Measurements from ENCODE around the gene ADARB1. TPM values are rescaled to one million over a fixed set of nuclear protein-coding genes. Genes with fewer than 3 reads are reported as not detected.

Gene ADARB1
- polyA plus RNA-seq, 1 of the 3 experiments (the other 2 are of a cell fraction), result 7.8 TPM

DNA sequence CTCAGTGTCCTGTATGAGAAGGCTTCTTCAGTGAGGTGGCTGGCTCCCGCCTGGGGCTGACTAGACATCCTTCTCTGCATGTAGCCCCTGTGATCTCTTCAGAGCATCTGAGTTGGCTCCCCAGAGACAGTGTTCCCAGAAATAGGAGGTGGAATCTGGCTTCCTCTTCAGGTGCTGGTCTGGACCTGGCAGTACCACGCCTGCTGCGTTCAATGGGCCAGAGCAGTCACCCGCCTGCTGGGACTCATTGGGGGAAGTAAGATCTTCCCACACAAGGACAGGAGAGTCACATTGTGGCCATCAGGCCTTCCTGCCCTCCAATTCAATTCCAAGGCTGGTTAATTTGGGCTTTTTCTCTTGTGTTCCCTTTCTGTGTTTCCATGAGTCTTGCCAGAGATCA, 51.0 kb downstream of the ADARB1 start:
- H3K9ac ChIP-seq, result no peak overlapping the region
- peaks cover 0 to 2% of the 10 kb centered on the region in 2 experiments for H3K36me3 ChIP-seq (replicated peaks in 1 of 2; ENCODE audit: control insufficient read depth in 1 of 2, insufficient read depth in 2 of 2, low read length in 1 of 2)
- H2AFZ ChIP-seq (ENCODE audit: low read depth), result no peak overlapping the region
- H3K9me2 ChIP-seq, result no peaks in the 10 kb centered on the region
- H3K79me2 ChIP-seq (ENCODE audit: insufficient read depth), result no peaks in the 10 kb centered on the region; the same call in 1 of the 2 replicates
- no peak for TF ChIP-seq EZH2phosphoT487 (IDR thresholded peaks at IDR 0.05; ENCODE audit: borderline replicate concordance, low read depth)
- TF ChIP-seq SIN3A (IDR thresholded peaks at IDR 0.05; ENCODE audit: borderline replicate concordance, low read depth, low read length), result no peak
- TF ChIP-seq, protein P1, sequence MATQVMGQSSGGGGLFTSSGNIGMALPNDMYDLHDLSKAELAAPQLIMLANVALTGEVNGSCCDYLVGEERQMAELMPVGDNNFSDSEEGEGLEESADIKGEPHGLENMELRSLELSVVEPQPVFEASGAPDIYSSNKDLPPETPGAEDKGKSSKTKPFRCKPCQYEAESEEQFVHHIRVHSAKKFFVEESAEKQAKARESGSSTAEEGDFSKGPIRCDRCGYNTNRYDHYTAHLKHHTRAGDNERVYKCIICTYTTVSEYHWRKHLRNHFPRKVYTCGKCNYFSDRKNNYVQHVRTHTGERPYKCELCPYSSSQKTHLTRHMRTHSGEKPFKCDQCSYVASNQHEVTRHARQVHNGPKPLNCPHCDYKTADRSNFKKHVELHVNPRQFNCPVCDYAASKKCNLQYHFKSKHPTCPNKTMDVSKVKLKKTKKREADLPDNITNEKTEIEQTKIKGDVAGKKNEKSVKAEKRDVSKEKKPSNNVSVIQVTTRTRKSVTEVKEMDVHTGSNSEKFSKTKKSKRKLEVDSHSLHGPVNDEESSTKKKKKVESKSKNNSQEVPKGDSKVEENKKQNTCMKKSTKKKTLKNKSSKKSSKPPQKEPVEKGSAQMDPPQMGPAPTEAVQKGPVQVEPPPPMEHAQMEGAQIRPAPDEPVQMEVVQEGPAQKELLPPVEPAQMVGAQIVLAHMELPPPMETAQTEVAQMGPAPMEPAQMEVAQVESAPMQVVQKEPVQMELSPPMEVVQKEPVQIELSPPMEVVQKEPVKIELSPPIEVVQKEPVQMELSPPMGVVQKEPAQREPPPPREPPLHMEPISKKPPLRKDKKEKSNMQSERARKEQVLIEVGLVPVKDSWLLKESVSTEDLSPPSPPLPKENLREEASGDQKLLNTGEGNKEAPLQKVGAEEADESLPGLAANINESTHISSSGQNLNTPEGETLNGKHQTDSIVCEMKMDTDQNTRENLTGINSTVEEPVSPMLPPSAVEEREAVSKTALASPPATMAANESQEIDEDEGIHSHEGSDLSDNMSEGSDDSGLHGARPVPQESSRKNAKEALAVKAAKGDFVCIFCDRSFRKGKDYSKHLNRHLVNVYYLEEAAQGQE (IDR thresholded peaks at IDR 0.05; ENCODE audit: low read depth, low read length), result no peak
- TF ChIP-seq, protein P2, sequence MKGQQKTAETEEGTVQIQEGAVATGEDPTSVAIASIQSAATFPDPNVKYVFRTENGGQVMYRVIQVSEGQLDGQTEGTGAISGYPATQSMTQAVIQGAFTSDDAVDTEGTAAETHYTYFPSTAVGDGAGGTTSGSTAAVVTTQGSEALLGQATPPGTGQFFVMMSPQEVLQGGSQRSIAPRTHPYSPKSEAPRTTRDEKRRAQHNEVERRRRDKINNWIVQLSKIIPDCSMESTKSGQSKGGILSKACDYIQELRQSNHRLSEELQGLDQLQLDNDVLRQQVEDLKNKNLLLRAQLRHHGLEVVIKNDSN (IDR thresholded peaks at IDR 0.05; ENCODE audit: borderline replicate concordance, low read depth), result no peak
- TF ChIP-seq USF2 (IDR thresholded peaks at IDR 0.05; ENCODE audit: borderline replicate concordance, low read depth, low read length), result no peak
- no peak overlapping the region for H3K27ac ChIP-seq (ENCODE audit: low read depth in 2 of 2, low read length in 1 of 2)
- no peak for DNase-seq
- no peak overlapping the region for H3K4me3 ChIP-seq (ENCODE audit: low read depth in 2 of 2, low read length in 1 of 2)
- no peaks in the 10 kb centered on the region for H3K27me3 ChIP-seq (ENCODE audit: insufficient read depth)
- no peak overlapping the region for H3K4me2 ChIP-seq
- H3K4me1 ChIP-seq (ENCODE audit: control insufficient read depth in 1 of 2, insufficient read depth in 2 of 2, low read depth in 1 of 2, low read length in 1 of 2), result peaks cover 16 to 21% of the 10 kb centered on the region in 2 experiments
- peaks cover 27% of the 10 kb centered on the region for H3F3A ChIP-seq (replicated peaks; ENCODE audit: insufficient read depth)
- ChIA-PET CTCF (interaction anchor here (1.0 to 9.8 kb wide), 4 partner anchors 14 to 177 kb away, joined by 3 to 334 read pairs (median 90); no protein-coding TSS in a partner anchor), POLR2A (no interaction called here)
- no peaks in the 10 kb centered on the region for H3K9me3 ChIP-seq
- WGBS (ENCODE audit: low lambda C conversion rate), result 100% methylated on average over 3 of the region's 4 CpGs
- no peaks in the 10 kb centered on the region for H4K20me1 ChIP-seq (ENCODE audit: insufficient read depth)

- 92% methylated on average over 11 of the region's 11 CpGs for WGBS (ENCODE audit: low lambda C conversion rate)
- no peak for DNase-seq
- no peak overlapping the region for H3K4me2 ChIP-seq
- H3K79me2 ChIP-seq (ENCODE audit: insufficient read depth), result no peaks in the 10 kb centered on the region; the same call in 1 of the 2 replicates
- CTCF ChIA-PET, result interaction anchor here (0.7 to 9.8 kb wide), 6 partner anchors 13 to 178 kb away, joined by 3 to 334 read pairs (median 40); no protein-coding TSS in a partner anchor
- no peaks in the 10 kb centered on the region for H3K9me3 ChIP-seq
- H2AFZ ChIP-seq (ENCODE audit: low read depth), result no peak overlapping the region
- H4K20me1 ChIP-seq (ENCODE audit: insufficient read depth), result no peaks in the 10 kb centered on the region
- peaks cover 20 to 22% of the 10 kb centered on the region in 2 experiments for H3K4me1 ChIP-seq (ENCODE audit: control insufficient read depth in 1 of 2, insufficient read depth in 2 of 2, low read depth in 1 of 2, low read length in 1 of 2)
- no peak overlapping the region for H3K9ac ChIP-seq
- H3K4me3 ChIP-seq (ENCODE audit: low read depth in 2 of 2, low read length in 1 of 2), result no peak overlapping the region
- H3K27me3 ChIP-seq (ENCODE audit: insufficient read depth), result no peaks in the 10 kb centered on the region
- POLR2A ChIA-PET, result no interaction called here
- no peaks in the 10 kb centered on the region for H3K9me2 ChIP-seq
- no peaks in the 10 kb centered on the region for H3K36me3 ChIP-seq (replicated peaks in 1 of 2; ENCODE audit: control insufficient read depth in 1 of 2, insufficient read depth in 2 of 2, low read length in 1 of 2)
- peaks cover 35% of the 10 kb centered on the region for H3F3A ChIP-seq (replicated peaks; ENCODE audit: insufficient read depth)
- H3K27ac ChIP-seq (ENCODE audit: low read depth in 2 of 2, low read length in 1 of 2), result no peak overlapping the region
- TF ChIP-seq CTCF (IDR thresholded peaks at IDR 0.05), result no peak
- TF ChIP-seq RXRA (IDR thresholded peaks at IDR 0.05; ENCODE audit: borderline replicate concordance, low read depth), result no peak
- no peak for TF ChIP-seq USF2 (IDR thresholded peaks at IDR 0.05; ENCODE audit: borderline replicate concordance, low read depth, low read length)
- TF ChIP-seq, protein P1 (IDR thresholded peaks at IDR 0.05; ENCODE audit: low read depth, low read length), result no peak
- TF ChIP-seq, protein P2 (IDR thresholded peaks at IDR 0.05; ENCODE audit: borderline replicate concordance, low read depth), result no peak
- no peak for TF ChIP-seq RFX5 (IDR thresholded peaks at IDR 0.05; ENCODE audit: low read length)
- TF ChIP-seq POLR2AphosphoS5 (IDR thresholded peaks at IDR 0.05; ENCODE audit: low read depth, low read length), result no peak
- TF ChIP-seq MEF2A (IDR thresholded peaks at IDR 0.05; ENCODE audit: borderline replicate concordance, low read depth), result no peak
- TF ChIP-seq TAF1 (IDR thresholded peaks at IDR 0.05; ENCODE audit: borderline replicate concordance, low read depth, low read length), result no peak
Observed at GRCh38 chr21:45126204-45126626, 51.8 kb downstream of the ADARB1 start.
